Stimulated activated CD4-positive, alpha-beta T cell treated with anti-CD3 and anti-CD28 coated beads, Interleukin-12 subunit alpha, Interleukin-12 subunit beta, amount 100 ng/mL, for 4 hours (primary cell): ENCODE results near the gene MTG2.
"Not testable (repeated sequence)": the region's sequence is repeated elsewhere in the genome, so short reads cannot be mapped to it uniquely, and the experiment has no call there.

Experiments used
- DNase-seq: peaks from one replicate; pipeline ENCODE4 v3.0.0-alpha.2; 2020

Gene MTG2

DNA sequence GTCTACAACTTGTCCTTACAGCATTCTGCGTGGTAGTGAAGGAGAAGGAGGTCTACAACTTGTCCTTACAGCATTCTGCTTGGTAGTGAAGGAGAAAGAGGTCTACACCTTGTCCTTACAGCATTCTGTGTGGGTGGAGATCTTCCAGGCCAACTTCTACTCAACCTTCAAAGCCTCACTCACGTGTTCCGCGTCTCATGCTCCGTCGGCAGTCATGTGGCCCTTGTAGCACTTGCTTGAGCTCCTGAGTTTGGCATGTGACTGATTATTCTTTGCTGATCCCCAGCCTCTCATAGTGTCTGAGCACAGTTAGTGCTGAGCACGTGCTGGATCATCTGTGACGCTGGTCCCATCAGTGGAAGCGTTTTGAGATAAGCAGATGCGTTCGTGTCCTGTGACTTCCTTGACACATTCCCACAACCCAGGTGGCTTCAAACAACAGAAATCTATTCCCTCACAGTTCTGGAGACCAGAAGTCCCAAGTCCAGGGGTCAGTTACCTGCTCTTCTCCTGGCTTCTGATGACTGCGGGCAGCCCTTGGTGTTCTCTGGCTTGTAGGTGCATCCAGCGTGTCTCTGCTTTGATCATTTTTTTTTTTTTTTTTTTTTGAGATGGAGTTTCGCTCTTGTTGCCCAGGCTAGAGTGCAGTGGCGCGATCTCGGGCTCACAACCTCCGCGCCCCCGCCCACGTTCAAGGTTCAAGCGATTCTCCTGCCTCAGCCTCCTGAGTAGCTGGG, 36.6 kb upstream of the MTG2 start:
- DNase-seq: no peak

DNA sequence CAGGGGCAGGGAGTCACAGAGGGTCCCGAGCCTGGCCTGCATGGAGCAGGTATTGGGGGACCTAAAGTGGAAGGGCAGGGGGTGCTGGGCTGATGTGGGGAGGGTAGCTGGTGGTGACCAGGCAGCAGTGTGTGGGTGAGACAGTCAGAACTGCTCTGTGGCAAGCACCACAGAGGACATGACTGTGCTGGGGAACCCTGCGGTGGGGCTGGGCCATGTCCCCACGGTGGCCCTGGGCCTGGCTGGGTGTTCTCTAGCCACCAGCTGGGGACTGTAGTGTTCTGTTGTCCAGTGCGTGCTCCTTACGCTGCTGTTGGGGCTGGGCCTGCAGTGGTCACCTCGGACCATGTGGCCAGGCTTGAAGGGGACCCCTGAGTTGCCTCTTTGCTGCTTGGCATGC, 35.7 kb upstream of the MTG2 start:
- no peak for DNase-seq

DNA sequence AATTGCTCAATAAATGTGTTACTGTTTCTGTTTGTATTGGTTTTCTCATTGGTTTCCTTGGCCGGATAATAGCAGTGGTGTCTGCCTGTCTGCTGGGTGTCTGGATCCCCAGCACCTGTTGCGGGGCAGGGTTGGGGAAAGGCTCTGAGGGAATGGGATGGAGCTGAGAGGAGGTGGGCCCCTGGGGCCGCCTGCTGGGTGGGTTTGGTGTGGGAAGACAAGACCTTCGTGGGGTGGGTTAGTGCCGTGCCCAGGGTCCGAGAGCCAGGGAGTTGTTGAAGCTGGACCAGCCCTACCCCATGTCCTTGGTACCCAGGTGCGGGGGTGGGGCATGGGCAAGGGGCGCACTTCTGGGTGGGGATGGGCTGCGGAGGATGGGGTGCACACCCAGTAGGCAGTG, 35.3 kb upstream of the MTG2 start:
- no peak for DNase-seq

DNA sequence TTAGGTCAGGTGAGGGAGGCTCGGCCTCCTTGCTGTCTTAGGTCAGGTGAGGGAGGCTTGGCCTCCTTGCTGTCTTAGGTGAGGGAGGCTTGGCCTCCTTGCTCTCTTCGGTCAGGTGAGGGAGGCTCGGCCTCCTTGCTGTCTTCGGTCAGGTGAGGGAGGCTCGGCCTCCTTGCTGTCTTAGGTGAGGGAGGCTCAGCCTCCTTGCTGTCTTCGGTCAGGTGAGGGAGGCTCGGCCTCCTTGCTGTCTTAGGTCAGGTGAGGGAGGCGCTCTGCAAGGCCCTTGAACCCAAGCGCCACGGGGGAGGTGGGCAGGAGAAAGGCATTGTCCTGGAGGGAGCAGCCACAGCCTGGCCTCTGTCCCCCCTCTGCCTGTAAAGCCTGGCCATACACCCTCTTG, 34.4 kb upstream of the MTG2 start:
- DNase-seq: not testable (repeated sequence)

DNA sequence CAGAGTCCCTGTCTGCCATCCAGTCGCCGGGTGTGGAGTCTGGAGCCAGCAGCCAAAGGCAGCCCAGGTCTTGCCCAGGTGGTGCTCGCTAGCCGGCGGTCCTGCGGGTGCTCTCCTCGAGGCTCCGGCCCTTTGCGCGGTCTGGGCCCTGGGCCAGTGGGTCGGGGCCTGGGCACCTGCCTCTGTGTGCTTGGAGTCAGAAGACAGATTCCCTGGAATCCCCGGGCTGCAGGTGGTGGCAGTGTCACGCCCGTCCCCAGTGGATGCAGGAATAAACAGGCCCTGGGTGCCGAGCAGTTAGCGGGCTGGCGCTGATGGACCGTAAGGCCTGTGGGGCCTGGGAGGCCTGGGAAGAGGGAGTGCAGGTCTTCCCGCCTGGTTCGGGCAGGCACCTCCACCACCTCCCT, 33.9 kb upstream of the MTG2 start:
- no peak for DNase-seq

DNA sequence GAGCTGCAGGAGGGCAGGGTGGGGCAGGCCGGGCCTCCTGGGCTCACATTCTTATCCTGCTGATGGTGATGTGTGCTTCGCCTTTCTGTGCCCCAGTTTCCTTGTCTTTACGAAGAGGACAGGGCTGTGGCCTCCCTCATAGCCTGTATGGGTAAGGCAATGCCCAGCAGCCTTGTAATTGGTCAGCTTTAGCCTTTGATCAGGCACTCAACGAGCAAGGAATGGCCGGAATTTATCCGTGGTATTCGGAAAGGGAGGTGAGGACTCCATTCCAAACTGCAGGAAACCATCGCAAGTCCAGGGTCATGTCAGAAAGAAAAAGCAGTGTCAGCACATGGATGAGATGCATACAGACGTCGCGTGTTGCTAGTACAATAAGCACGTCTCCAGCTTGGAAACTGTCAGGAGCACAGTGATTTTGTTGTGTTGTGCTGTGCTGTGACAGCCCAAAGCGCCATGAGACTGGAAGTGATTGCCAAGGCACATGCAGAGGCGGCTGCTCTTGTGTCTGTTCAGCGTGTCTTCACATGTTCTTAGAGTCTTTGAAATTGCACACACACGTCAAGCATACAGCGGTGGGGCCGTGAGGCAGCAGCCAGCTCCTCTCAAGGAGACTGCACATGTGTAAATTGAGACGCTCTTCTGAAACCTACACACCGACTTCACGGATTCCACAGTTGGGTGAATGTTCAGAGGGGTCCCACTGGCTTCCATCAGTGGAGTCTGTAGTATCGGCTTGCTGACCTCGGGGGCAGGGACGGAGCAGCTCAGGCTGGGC, 33.1 kb upstream of the MTG2 start:
- no peak for DNase-seq

DNA sequence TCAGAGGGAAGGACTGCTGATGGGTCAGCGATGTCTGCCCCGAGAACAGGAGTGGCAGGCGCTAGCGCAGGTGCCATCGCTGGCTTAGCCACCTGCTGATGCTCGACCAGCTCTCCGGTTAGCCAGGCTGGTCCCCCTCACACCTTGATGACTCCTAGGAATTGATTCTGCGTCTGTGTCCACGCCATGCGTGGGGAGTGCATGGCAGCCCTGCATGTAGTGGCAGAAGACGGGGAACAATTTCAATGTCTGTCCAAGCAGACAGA, 32.6 kb upstream of the MTG2 start:
- DNase-seq: no peak

DNA sequence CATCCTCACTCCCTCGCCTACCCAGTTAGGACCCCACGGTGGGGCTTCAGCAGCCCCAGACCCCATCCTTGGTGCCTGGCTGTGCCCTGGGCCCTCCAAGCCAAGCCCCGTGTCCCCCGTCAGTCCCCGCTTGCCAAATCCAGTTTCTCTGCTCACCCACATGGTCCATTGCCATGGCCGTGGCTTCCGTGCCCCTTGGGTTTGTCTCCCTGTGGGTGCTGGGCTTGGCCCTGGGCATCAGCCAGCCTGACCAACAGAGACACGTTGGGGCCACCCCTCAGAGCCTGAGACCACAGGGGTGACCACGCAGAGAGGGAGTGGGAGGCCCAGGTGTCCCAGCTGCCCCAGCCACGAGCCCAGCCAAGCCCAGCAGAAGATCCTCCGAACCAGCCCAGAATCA, 31.6 kb upstream of the MTG2 start:
- no peak for DNase-seq

DNA sequence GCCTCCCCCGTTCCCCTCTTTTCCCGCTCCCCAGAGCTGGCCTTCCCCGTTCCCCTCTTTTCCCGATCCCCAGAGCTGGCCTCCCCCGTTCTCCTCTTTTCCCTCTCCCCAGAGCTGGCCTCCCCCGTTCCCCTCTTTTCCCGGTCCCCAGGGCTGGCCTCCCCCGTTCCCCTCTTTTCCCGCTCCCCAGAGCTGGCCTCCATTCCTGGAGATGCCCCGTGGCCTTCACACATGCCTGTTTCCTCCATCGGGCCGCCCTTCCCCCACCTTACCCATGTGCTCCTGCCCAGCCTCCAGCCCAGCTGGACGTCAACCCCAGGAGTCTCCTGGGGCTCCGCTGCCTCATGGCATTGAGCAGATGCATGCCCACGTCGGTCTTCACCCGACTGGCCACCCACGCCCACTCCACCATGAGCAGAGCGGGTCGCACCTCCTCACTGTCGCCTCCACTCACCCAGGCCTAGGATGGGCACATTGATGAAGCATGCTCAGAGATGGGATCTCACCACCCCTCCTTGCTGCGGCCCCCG, 30.9 kb upstream of the MTG2 start:
- no peak for DNase-seq

DNA sequence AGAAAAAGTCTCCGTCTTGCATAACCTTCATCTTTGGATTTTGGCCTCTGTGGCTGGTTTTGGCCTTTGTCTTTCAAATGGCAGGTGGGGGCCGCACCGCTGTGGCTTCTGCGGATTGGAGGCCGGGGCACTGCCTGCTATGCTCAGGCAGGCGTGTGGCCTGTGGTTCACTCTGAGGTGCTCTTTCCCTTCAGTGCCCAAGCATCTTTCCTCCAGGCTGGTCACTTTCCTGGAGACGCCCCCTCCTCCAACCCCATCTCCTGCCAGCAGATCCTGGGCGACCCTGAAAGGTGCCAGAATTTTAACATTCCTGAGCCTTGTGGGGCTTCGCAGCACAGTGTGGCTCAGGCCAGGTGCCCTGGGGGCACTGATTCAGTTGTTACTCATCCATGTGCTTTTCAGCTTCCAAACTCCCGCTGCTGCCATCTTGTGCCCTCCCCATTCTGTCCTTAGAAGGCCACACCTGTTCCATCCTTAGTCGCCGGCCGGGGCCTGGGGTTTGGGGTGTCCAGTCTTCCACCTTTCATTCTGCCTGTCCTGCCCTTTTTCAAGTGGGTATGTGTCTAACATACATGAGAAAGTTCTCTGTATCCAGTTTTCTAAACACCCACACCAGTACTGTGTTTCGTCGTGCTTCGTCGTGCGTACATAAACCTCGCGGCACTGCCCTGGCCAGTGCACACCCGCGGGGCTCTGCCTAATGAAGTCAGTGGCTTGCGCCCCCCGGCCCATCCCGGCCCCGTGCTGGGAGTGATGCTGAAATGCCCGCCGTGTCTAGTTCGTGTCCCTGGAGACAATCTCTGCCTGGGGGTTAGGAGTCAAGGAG, 27.2 kb upstream of the MTG2 start:
- no peak for DNase-seq

DNA sequence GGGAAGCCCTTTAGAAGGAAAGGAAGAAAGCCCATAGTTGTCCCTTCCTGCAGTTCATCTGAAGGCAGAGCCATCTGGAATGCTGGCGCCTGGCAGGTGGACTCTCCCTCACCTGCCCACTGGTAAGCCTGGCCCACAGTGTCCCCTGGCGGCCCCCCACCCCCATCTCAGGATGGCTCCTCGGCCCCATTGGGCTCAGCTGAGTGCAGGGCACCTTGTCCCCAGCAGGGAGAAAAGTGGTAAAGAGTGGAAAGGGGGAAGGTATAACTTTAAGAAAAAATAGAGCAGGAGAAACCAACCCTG, 26.6 kb upstream of the MTG2 start:
- no peak for DNase-seq

DNA sequence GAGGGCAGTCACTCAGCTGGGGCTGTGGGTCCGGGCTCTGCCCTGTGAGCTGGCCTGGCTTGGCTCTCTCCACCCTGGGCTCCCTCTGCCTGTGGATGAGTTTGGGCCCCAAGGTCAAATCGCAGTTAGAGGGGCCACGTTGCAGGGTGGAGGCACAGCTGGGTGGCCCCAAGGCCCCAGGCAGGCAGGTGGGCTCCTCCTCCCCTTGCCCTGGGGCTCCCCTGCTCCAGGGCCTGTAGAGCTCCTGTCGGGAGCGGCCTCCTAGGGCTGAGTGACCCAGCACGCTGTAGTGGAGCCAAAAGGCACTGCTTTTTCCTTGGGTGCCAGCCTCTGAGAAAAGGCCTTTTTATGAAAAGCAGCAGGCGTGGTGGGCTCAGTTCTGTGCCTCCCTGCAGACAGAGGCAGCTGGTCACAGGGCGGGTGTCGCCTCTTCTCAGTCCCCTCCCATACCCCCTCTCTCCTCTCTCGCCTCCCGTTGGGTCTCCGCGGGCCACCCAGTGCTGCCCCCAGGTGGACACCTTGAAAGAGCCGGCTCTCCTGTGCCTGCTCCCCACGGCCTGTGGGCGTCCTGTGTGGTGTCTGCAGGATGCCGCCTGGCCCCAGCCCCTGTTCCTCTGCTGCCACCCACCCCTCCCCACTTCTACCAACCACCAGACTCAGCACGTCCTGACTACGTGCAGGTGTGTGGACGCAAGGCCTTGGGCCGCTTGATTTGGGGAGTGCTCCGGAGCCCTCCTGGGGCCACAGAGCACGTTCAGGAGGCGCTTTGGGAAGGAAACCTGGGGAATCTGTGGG, 26.0 kb upstream of the MTG2 start:
- DNase-seq: peak; percentile 71

DNA sequence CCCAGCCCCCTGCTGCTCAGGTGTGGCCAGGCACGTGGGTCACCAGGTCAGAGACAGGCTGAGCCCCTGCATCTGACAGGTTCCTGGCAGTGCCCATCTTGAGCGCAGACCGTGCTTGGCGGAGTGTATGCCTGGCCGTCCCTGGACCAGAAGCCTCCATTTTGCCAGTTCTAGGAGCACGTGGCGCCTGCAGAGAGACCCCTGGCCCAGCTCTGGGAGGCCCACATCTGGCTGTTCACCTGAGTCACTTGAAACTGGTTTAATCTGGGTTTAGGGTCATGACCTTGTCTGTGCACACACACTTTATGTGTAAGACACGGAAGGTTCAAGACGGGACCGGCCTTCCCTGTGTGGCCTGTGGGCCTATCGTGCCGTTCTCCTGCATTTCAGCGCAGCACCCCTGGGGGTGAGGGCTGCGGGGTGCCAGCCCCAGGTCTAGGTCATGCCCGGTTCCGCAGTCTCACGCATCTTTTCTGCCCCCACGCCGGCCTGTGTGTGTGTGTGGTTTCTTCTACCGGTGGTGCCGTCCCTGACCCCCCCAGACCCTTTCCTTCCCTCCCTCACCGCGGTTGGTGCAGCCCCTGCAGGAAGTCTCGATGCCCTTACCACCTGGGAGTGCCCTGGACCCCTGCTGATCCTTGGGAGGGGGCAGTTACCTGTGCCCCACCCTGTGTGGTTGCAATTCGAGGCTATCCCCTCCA, 25.3 kb upstream of the MTG2 start:
- DNase-seq: no peak

DNA sequence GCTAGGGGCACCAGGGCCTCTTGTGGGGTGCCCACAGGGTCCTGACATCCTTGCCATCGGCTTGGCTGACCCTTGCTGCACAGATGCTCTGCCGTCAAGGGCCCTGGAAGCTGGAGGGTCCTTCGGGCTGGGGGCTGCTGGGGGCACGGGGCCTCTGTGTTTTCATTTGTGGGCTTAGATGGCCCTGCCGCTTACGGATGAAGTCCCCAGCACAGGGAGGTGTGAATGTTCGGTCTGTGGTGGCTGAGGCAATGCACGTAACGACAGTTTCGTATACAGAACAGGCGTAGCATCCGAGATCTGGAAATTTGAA, 24.8 kb upstream of the MTG2 start:
- DNase-seq: no peak

DNA sequence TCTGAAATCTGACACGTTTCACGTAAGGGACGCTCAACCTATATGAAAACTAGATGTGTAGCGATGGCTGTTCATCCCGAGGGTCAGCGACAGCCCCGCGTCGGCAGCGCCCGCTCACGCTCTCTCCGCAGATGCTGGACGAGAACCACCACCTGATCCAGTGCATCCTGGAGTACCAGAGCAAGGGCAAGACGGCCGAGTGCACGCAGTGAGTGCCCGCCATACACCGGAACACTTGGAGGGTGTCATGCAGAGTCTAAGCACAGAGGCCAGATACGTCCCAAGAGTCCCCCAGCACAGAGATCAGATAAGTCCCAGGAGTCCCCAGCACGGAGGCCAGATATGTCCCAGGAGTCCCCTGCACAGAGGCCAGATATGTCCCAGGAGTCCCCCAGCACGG, 24.3 kb upstream of the MTG2 start:
- no peak for DNase-seq

DNA sequence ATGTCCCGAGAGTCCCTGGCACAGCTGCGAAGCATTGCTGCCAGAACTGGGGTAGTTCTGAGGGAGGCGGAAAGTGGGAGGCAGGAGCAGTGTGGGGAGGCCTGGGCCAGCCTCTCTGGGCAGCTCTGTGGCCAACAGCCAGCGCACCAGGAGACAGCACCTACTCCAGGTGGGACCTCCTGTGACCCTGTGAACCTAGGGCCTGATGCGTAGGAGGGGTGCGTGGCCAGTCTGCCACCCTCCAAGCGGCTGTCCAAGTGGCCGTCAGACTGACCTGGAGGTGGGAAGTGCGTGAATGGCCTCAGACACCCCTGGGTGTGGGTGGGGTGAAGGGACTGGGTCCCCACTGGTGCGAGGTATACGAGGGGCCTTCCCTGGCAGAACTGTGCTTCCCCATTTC, 23.8 kb upstream of the MTG2 start:
- DNase-seq: no peak

DNA sequence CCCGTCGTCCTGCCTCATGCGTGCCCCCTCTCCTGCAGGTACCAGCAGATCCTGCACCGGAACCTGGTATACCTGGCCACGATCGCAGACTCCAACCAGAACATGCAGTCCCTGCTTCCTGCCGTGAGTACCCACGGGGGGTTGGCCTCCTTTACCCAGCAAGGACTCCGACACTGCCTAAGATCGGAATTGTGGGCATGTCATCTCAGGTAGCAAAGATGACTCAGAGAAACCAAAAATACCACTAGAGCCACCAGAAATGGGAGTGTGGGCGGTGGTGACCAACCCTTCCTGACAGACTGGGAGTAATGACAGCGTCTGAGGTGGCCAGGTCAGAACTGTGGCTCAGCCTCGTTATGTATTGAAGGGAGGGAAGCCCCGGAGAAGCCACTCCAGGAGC, 23.0 kb upstream of the MTG2 start:
- DNase-seq: peak; percentile 43

DNA sequence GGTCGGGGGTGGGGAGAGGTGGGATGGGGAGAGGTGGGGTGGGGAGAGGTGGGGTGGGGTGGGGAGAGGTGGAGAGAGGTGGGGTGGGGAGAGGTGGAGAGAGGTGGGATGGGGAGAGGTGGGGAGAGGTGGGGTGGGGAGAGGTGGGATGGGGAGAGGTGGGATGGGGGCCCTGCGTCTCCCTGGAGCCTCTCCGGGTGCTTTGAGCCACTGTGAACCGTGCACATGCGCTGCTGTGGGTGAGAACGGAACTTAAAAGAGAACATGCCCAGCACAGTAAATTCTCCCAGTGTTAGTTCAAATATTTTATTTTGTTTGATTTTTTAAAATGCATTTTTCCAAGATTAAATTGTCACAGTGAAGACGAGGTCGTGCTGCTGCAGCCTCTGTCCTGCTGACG, 22.6 kb upstream of the MTG2 start:
- no peak for DNase-seq

DNA sequence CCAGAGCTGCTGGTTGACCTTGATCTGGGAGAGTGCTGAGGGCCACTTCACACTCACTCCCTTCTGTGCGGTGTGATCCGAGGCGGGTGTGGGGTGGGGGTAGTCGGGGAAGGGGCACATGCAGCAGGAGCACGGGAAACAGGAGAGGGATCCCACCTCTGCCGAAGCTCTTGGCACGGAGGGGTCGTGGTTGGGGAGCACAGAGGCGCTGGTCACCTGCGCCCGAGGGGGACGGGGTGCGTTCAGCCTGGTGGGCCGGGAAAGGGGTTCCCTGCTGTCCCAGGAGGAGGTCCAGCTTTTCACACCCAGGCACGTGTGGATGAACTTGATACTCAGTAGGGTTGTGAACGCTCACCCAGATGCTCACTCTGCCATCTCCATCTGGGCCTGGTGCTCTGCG, 22.0 kb upstream of the MTG2 start:
- no peak for DNase-seq

DNA sequence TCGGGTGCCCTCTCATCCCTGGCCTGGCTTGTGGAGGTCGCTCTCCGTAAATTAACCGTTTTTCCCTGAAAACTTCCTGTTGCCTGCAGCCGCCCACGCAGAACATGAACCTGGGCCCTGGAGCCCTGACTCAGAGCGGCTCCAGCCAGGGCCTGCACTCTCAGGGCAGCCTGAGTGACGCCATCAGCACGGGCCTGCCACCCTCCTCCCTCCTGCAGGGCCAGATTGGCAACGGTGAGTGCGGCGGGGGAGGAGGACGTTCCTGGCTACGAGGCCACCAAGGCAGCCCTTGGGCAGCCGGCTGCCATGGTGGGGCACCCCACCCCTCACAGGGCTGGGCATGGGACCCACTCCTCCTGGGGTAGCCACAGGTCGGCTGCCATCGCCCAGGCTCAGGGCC, 21.5 kb upstream of the MTG2 start:
- DNase-seq: no peak

DNA sequence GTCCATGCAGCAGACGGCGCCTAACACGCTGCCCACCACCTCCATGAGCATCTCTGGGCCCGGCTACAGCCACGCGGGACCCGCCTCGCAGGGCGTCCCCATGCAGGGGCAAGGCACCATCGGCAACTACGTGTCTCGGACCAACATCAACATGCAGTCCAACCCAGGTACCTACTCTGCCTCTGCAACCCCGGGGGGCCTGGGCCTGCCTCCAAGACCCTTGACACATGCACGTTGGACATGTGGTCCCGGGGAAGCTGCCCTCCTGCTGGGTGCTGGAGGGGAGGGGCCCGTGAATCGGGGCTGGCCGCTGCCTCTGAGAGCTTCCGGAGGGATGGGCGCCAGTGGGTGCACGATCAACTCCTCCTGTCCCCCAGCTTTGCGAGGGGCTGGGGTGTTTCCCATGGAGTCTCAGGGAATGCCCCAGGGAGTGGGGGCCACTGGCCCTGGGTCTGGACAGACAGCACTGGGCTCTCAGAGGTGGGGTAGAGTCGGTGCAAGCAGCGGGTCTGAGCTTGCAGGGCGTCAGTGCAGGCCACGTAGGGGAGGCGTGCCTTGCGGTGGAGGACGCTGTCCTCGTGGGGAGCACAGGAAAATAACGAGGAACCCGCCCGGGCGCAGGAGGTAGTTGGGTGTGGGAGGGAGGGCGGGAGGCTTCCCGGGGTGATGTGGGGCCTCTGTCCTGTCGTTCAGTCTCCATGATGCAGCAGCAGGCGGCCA, 19.9 kb upstream of the MTG2 start:
- no peak for DNase-seq

DNA sequence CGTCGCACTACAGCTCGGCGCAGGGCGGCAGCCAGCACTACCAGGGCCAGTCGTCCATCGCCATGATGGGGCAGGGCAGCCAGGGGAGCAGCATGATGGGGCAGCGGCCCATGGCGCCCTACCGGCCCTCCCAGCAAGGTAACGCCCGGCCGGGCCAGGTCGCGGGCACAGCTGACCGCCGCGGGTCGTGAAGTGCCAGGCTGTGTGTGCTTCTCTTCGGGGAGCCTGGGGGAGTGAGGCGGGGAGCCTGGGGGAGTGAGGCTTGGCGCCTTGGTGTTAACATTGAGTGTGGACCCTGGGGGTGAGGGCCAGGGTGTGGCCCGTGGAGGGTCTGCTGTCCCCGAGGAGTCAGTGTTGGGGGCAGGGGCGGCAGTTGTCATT, 19.4 kb upstream of the MTG2 start:
- no peak for DNase-seq
